HG03460 (cell line): Measurements from ENCODE around the gene PSMA5.
"Not testable (repeated sequence)": the region's sequence is repeated elsewhere in the genome, so short reads cannot be mapped to it uniquely, and the experiment has no call there.

ENCODE experiments used
- ATAC-seq: cut with Tn5 transposase; IDR thresholded peaks from one replicate; pipeline ENCODE4 v1.9.1; 2021; ENCODE audit not compliant: unreplicated experiment

The PSMA5 gene

DNA sequence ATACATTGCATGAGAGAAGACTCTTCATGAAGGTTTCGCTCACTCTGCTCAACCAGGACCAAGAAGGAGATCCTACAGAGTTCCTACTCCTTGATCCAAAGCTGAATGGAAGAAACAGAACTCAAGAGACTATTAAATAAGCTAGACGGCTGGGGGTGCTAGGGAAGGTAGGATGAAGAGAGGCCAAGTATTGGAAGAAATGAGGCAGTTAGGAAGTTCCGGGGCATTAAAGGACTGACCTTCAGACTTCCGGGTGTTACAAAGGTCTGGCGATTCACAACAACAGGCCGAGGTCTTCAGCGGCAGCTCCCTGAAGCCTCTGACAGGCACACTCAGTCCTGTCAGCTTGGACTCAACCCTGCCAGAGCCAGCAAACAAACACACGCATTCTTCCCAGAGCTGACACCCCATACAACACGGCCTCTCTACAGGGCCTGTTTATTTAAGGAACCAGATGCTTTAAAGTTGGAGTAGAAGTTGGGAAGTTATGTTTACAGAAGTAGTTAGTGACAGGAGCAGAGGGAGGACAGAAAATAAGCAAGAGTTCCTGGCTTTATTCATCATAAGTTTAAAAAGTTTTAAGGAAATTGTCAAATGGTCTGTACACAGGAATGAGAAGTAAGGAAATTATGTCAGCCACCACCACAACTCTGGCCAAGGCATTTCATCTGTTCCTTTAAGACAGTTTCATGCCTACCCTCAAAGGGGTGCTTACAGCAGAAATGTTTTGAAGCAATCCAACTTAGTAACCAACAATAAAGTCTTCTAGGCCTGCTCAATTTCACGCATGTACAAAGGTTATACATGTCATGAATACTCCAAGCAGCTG, 33.2 kb downstream of the PSMA5 start:
- ATAC-seq, result no peak

DNA sequence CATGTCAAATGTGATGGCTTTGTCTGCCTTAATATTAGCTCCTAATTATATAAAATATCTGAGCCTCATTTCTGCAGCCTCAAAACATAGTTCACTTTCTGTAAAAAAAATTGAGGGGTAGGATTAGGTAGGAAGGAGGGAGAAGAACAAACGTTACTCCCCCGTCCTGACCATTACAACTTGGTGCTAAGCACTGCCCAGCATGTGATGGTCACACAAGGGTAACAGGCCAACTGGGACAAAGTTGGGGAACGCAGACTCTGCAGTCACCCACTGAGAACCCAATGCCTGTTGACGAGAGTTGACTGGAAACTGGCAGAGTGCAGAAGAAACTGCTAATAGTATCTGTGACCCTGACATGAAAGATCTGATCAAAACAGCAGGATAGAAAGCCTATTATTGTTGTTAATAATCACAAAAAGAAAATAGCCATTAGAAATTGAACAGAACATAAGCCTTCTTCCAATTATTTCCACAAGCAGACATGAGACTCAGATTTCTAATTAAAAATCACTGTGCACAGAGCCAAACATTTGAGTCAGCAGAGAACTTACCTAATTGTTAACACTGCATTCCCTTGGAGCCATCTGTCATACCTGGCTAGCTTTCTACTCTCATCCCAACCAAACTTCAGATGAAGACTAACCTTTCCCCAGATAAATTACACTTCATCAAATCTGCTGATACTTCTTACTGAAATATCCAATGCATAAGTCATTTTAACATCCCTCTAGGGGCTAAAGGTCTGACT, 34.0 kb downstream of the PSMA5 start:
- ATAC-seq, result peak; percentile 14

- peak; percentile 84 for ATAC-seq
Observed at GRCh38 chr1:109391626-109392025, 34.6 kb downstream of the PSMA5 start.

DNA sequence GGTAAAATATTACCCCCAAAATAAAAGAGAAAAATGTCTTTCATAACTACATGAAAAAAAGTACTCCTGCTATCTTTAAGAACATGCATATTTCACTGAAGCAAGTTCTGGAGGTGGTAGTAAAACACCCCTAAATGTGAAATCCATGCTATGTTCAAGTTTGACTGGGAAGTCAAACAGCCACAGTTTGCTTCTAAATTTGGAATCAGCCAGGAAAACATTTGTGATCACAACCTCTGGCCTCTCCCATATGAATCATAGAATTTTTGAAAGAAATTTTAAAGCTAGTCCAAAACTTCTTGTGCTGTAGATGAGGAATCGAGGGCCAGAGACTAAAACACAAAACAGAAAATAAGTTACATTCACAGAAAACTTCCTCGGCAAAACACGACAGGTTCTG, 35.1 kb downstream of the PSMA5 start:
- ATAC-seq, result no peak

- ATAC-seq, result no peak
Observed at GRCh38 chr1:109389638-109390341, 36.5 kb downstream of the PSMA5 start.

GRCh38 chr1:109388884-109389637, 37.2 kb downstream of the PSMA5 start:
- ATAC-seq, result no peak

GRCh38 chr1:109388208-109388711, 38.0 kb downstream of the PSMA5 start:
- ATAC-seq, result no peak

- no peak for ATAC-seq
Observed at GRCh38 chr1:109386054-109386717, 40.1 kb downstream of the PSMA5 start.

DNA sequence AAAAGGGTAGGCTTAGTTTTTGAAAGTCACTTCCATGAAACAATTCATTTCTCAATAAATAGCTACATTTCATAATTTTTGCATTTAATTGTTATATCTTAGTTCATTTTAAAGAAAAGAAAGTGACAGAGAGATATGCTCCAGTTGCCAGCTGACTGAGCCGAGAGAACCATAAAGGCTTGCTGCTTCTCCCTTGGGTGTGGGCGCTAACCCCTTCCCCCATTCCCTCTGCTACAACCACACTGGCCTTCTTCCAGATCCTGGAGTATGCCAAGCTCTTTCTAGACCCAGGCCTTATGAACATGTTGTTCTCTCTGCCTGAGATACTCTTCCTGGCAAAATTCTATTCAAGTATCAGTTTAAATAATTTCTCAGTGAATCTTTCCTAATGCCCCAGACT, 40.8 kb downstream of the PSMA5 start:
- ATAC-seq, result no peak

DNA sequence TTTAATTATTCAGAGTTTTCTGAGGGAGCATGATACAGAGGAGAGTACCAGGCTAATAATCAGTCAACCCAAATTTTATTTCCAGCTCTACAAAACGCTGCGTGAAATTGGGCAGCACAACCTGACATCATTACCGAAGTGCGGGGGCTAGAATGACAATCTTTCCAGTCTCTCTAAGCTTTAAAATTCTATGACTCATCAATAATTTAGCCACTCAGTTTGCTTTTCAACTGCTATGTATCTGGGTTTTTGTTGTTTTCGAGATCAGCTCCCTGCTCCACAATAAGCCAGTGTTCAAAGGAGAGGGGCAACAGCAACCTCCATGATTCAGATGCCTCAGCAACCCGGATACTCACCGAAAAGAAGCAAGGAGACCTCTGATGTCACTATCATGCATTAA, 42.4 kb downstream of the PSMA5 start:
- no peak for ATAC-seq

DNA sequence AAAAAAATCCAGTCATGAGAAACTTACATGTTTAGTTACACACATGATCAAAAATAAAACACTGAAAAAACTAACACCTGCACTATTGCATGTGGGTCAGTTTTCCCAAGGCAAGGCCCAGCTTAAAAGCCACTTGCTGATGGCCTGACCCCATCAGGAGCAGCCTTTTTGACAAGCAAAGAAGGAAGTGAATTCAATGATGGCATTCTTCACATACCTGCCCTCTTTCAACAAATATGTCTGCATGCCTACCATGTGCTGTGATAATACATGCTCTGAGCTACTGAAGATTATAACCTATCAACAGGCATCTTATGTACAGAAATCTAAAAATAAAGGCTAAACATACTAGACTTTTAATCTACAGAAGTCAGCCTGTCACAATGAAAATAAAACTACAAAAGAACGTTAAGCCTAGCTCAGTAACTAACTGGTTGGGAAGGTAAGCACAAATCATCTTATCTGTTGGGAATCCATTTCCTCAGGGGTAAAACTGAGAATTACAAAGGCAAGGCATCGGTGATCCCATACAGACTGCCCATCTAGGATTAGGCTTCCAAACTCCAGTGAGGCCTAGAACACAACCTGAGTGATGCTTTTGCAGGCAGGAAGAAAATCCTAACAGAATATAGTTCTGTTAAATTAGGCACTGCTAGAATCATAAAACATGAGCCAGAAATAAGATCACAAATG, 43.0 kb downstream of the PSMA5 start:
- no peak for ATAC-seq

DNA sequence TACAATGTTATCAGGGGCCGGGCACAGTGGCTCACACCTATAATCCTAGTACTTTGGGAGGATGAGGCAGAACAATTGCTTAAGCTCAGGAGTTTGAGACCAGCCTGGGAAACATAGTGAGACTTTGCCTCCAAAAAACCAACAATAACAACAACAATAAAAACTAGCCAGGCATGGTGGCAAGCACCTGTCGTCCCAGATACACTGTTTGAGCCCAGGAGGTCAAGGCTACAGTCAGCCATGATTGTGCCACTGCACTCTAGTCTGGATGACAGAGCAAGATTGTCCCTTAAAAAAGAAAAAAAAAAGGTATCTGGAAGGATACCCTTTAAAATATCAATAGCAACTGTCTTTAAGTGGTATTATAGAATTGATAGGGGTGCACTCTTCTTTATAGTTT, 44.7 kb downstream of the PSMA5 start:
- ATAC-seq, result no peak

- ATAC-seq, result no peak
Observed at GRCh38 chr1:109379907-109380306, 46.3 kb downstream of the PSMA5 start.

DNA sequence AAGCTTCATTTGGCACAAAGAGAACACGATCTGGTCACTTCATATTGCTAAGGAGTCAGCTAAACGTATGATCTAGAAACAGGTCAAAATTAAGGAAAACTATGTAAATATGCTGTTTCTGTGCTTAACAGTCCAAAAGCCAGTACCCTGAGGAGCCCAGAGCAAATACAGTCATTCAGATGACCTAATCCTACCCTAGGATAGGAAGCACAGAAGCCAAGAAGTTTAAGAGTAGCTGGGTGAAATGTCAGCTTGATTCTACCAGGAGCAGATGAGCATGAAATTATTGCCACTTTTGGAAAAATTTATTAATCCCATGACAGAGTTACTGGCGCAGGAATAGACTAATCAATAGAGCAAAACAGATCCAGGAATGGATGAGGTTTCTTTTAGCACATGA, 46.8 kb downstream of the PSMA5 start:
- ATAC-seq, result no peak

GRCh38 chr1:109377698-109378097, 48.5 kb downstream of the PSMA5 start:
- no peak for ATAC-seq

DNA sequence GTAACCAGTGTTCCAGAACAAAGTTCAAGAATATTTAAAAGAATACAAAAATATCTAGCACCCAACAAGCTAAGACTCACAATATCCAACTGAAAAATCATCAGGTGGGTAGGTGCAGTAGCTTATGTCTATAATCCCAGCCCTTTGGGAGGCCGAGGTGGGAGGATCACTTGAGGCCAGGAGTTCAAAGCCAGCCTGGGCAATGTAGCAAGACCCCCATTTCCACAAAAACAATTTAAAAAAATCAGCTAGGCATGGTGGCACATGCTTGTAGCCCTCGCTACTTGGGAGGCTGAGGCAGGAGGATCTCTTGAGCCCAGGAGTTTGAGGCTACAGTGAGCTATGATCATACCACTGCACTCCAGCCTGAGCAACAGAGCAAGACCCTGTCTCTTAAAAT, 52.6 kb downstream of the PSMA5 start:
- not testable (repeated sequence) for ATAC-seq

- no peak for ATAC-seq
Observed at GRCh38 chr1:109373126-109373525, 53.1 kb downstream of the PSMA5 start.

DNA sequence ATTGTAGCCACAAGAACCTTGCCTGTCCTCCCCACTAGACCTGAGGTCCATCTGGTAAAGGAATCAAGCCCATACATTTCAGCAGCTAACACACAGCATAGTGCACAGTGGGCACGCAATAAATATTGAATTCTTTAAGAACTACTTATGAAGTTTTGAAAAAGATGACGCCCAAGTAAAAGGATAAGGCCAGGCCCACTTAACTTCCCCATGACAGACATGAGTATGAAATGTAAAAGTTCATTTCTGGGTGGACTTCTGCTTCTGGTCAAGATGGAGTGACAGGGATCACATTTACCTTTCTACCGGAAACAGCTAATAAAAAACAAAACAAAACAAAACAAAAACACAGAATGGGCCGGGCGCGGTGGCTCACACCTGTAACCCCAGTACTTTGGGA, 54.0 kb downstream of the PSMA5 start:
- no peak for ATAC-seq

- no peak for ATAC-seq
Observed at GRCh38 chr1:109371341-109371739, 54.9 kb downstream of the PSMA5 start.
